GM23338 (cell line): ENCODE measurements around the gene ADIPOR2. TPM values are rescaled to one million over a fixed set of nuclear protein-coding genes. Genes with fewer than 3 reads are reported as not detected.

ENCODE experiments used
- ATAC-seq: fragments of 200-7000 bp; cut with Tn5 transposase; 3 replicates; pipeline ENCODE4 v1.9.1; 2020
- DNase-seq: peaks from one replicate; pipeline ENCODE4 v3.0.0-alpha.2; 2015; ENCODE audit warnings: low spot score
- H2AFZ ChIP-seq: fragments of 200-600 bp; sonication (generic); 2 replicates; pipeline ENCODE4 v1.8.0; 2016; ENCODE audit warnings: antibody characterized with exemption, mild to moderate bottlenecking, moderate library complexity
- H3F3A ChIP-seq: fragments of 200-600 bp; sonication (generic); replicated peaks from 2 replicates; pipeline ENCODE4 v1.8.0; 2017; ENCODE audit warnings: antibody characterized with exemption, mixed run types, low read depth
- H3K27ac ChIP-seq: fragments of 200-600 bp; sonication (generic); 2 replicates; pipeline ENCODE4 v1.6.1; 2016; ENCODE audit warnings: low read depth
- H3K27me3 ChIP-seq: fragments of 200-600 bp; sonication (generic); 2 replicates; pipeline ENCODE4 v1.8.0; 2016; ENCODE audit warnings: mild to moderate bottlenecking, mixed run types, moderate library complexity; ENCODE audit not compliant: insufficient read depth
- H3K36me3 ChIP-seq: fragments of 200-600 bp; sonication (generic); 2 replicates; pipeline ENCODE4 v1.8.0; 2016; ENCODE audit warnings: mild to moderate bottlenecking; ENCODE audit not compliant: insufficient read depth
- H3K4me1 ChIP-seq: fragments of 200-600 bp; sonication (generic); 2 replicates; pipeline ENCODE4 v1.8.0; 2016; ENCODE audit warnings: mild to moderate bottlenecking, moderate library complexity; ENCODE audit not compliant: insufficient read depth
- H3K4me2 ChIP-seq: fragments of 200-600 bp; sonication (generic); 2 replicates; pipeline ENCODE4 v1.7.1; 2017; ENCODE audit warnings: mixed run types
- H3K4me3 ChIP-seq: fragments of 200-600 bp; sonication (generic); 2 replicates; pipeline ENCODE4 v1.6.1; 2016; ENCODE audit warnings: mixed run types
- H3K79me2 ChIP-seq: fragments of 200-600 bp; sonication (generic); replicated peaks from 2 replicates; pipeline ENCODE4 v1.8.0; 2017; ENCODE audit warnings: mild to moderate bottlenecking; ENCODE audit not compliant: insufficient read depth
- H3K9me2 ChIP-seq: fragments of 200-600 bp; sonication (generic); 2 replicates; pipeline ENCODE4 v1.8.0; 2017; ENCODE audit not compliant: insufficient read depth
- H4K20me1 ChIP-seq: fragments of 200-600 bp; sonication (generic); replicated peaks from 2 replicates; pipeline ENCODE4 v1.8.0; 2017; ENCODE audit warnings: mild to moderate bottlenecking; ENCODE audit not compliant: insufficient read depth
- H3K27ac Mint-ChIP-seq: 2 replicates; pipeline ENCODE4 v1.8.0; 2020; ENCODE audit warnings: inconsistent platforms, mild to moderate bottlenecking, moderate library complexity, mixed read lengths
- H3K27me3 Mint-ChIP-seq: 3 replicates; pipeline ENCODE4 v1.8.0; 2022; ENCODE audit warnings: low read depth, mild to moderate bottlenecking, moderate library complexity, mixed read lengths, inconsistent platforms; ENCODE audit not compliant: insufficient read depth, poor library complexity
- H3K36me3 Mint-ChIP-seq: 3 replicates; pipeline ENCODE4 v1.8.0; 2021; ENCODE audit warnings: low read depth, mild to moderate bottlenecking, inconsistent platforms, moderate library complexity, mixed read lengths
- H3K4me1 Mint-ChIP-seq: 3 replicates; pipeline ENCODE4 v1.8.0; 2020; ENCODE audit warnings: mild to moderate bottlenecking, inconsistent platforms, mixed read lengths
- H3K4me3 Mint-ChIP-seq: 3 replicates; pipeline ENCODE4 v1.8.0; 2021; ENCODE audit warnings: moderate library complexity, mild to moderate bottlenecking, inconsistent platforms, mixed read lengths
- H3K9me3 Mint-ChIP-seq: 3 replicates; pipeline ENCODE4 v1.8.0; 2020; ENCODE audit warnings: moderate library complexity, mild to moderate bottlenecking, inconsistent platforms, mixed read lengths
- CREB1 ChIP-seq: fragments of 250-450 bp; sonication (Bioruptor Pico); IDR thresholded peaks from 2 replicates; pipeline ENCODE4 v1.5.0; 2020; ENCODE audit warnings: low read depth, mild to moderate bottlenecking, moderate library complexity
- CTCF ChIP-seq, 2 experiments: fragments of 200-600 bp in 1 of 2; sonication (generic) in 1 of 2; conservative IDR thresholded peaks; 2 replicates each; pipeline versions ENCODE4 v1.5.1 to v1.6.1; 2016 to 2017; ENCODE audit warnings: antibody characterized with exemption in 2 of 2, low read depth in 2 of 2, mild to moderate bottlenecking in 2 of 2, moderate library complexity in 1 of 2
- ETS1 ChIP-seq: IDR thresholded peaks from 2 replicates; pipeline ENCODE4 v1.6.1; 2016; ENCODE audit warnings: antibody characterized with exemption
- EZH2 ChIP-seq: fragments of 200-600 bp; sonication (generic); IDR thresholded peaks from one replicate; pipeline ENCODE4 v1.8.0; 2017; ENCODE audit warnings: antibody characterized with exemption, mild to moderate bottlenecking, low read depth; ENCODE audit not compliant: unreplicated experiment
- EZH2phosphoT487 ChIP-seq: fragments of 200-600 bp; sonication (generic); IDR thresholded peaks from one replicate; pipeline ENCODE4 v1.8.1; 2018; ENCODE audit warnings: antibody characterized with exemption; ENCODE audit not compliant: unreplicated experiment
- JUNB ChIP-seq: IDR thresholded peaks from one replicate; pipeline ENCODE4 v1.6.1; 2016; ENCODE audit warnings: antibody characterized with exemption; ENCODE audit not compliant: unreplicated experiment
- NANOG ChIP-seq: IDR thresholded peaks from 2 replicates; pipeline ENCODE4 v1.6.1; 2016; ENCODE audit warnings: antibody characterized with exemption, borderline replicate concordance
- POLR2AphosphoS5 ChIP-seq: IDR thresholded peaks from 2 replicates; pipeline ENCODE4 v1.6.1; 2016; ENCODE audit warnings: antibody characterized with exemption, low read depth
- STAT1 ChIP-seq: IDR thresholded peaks from one replicate; pipeline ENCODE4 v1.6.1; 2016; ENCODE audit warnings: antibody characterized with exemption; ENCODE audit not compliant: unreplicated experiment
- ZNF114 ChIP-seq: fragments of 250-450 bp; sonication (Bioruptor Pico); IDR thresholded peaks from 2 replicates; pipeline ENCODE4 v1.5.0; 2020; ENCODE audit warnings: mild to moderate bottlenecking, moderate library complexity
- ZNF331 ChIP-seq: fragments of 250-450 bp; sonication (Bioruptor Pico); IDR thresholded peaks from 2 replicates; pipeline ENCODE4 v1.5.0; 2020; ENCODE audit warnings: low read depth, mild to moderate bottlenecking, moderate library complexity
- polyA plus RNA-seq: library from polyadenylated mRNA; unstranded; fragments of >200 nt; fragmentation: Nextera tagmentation; extraction: Ambion mirVana; gene quantifications from 2 replicates; pipeline ENCODE4 v1.2.1, GENCODE V29; 2016
- total RNA-seq: library from RNA; depleted of rRNA; stranded (reverse); fragments of >200 nt; shearing (Covaris generic); gene quantifications from 2 replicates; pipeline ENCODE4 v1.2.3, GENCODE V29; 2014
- TF ChIP-seq, protein P1 (sequence below): IDR thresholded peaks from one replicate; pipeline ENCODE4 v1.6.1; 2018; ENCODE audit warnings: antibody characterized with exemption; ENCODE audit not compliant: unreplicated experiment
- TF ChIP-seq, protein P2 (sequence below): fragments of 250-450 bp; sonication (Bioruptor Pico); IDR thresholded peaks from 2 replicates; pipeline ENCODE4 v1.5.0; 2020; ENCODE audit warnings: mild to moderate bottlenecking, moderate library complexity

Gene ADIPOR2
- total and polyA plus RNA-seq, 2 experiments from 2014 or later, result 11.7 to 36.2 TPM

- Mint-ChIP-seq H3K27me3 (peaks cover 36% of the 10 kb centered on the region), H3K36me3 (no peaks in the 10 kb centered on the region), H3K4me1 (peaks cover 15% of the 10 kb centered on the region), H3K9me3 (no peaks in the 10 kb centered on the region), H3K27ac (no peak overlapping the region), H3K4me3 (no peak overlapping the region)
- no peaks in the 10 kb centered on the region for H3K36me3 ChIP-seq
- no peaks in the 10 kb centered on the region for H3K9me2 ChIP-seq
- H4K20me1 ChIP-seq, result no peaks in the 10 kb centered on the region
- H3K79me2 ChIP-seq, result no peaks in the 10 kb centered on the region
- H3K4me1 ChIP-seq, result 0 out of 2 replicates have a peak, but pooled peaks cover 1% of the 10 kb centered on the region
- ATAC-seq, result no peak
- DNase-seq, result no peak
- no peaks in the 10 kb centered on the region for H3F3A ChIP-seq
- H3K27ac ChIP-seq, result no peak overlapping the region
- no peak overlapping the region for H3K4me3 ChIP-seq
- H3K27me3 ChIP-seq, result peaks cover 8% of the 10 kb centered on the region; the same call in 1 of the 2 replicates
- H2AFZ ChIP-seq, result no peak overlapping the region
- TF ChIP-seq EZH2phosphoT487 (no peak), JUNB (no peak), ZNF114 (CRISPR knock-in tag) (no peak), EZH2 (no peak), NANOG (no peak), STAT1 (no peak), POLR2AphosphoS5 (no peak), ETS1 (no peak), CREB1 (CRISPR knock-in tag) (no peak), ZNF331 (CRISPR knock-in tag) (no peak), CTCF (conservative IDR thresholded peaks at IDR 0.05; ENCODE audit: low read depth in 2 of 2) (no peak)
- TF ChIP-seq, protein P1, sequence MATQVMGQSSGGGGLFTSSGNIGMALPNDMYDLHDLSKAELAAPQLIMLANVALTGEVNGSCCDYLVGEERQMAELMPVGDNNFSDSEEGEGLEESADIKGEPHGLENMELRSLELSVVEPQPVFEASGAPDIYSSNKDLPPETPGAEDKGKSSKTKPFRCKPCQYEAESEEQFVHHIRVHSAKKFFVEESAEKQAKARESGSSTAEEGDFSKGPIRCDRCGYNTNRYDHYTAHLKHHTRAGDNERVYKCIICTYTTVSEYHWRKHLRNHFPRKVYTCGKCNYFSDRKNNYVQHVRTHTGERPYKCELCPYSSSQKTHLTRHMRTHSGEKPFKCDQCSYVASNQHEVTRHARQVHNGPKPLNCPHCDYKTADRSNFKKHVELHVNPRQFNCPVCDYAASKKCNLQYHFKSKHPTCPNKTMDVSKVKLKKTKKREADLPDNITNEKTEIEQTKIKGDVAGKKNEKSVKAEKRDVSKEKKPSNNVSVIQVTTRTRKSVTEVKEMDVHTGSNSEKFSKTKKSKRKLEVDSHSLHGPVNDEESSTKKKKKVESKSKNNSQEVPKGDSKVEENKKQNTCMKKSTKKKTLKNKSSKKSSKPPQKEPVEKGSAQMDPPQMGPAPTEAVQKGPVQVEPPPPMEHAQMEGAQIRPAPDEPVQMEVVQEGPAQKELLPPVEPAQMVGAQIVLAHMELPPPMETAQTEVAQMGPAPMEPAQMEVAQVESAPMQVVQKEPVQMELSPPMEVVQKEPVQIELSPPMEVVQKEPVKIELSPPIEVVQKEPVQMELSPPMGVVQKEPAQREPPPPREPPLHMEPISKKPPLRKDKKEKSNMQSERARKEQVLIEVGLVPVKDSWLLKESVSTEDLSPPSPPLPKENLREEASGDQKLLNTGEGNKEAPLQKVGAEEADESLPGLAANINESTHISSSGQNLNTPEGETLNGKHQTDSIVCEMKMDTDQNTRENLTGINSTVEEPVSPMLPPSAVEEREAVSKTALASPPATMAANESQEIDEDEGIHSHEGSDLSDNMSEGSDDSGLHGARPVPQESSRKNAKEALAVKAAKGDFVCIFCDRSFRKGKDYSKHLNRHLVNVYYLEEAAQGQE, result no peak
- TF ChIP-seq, protein P2, sequence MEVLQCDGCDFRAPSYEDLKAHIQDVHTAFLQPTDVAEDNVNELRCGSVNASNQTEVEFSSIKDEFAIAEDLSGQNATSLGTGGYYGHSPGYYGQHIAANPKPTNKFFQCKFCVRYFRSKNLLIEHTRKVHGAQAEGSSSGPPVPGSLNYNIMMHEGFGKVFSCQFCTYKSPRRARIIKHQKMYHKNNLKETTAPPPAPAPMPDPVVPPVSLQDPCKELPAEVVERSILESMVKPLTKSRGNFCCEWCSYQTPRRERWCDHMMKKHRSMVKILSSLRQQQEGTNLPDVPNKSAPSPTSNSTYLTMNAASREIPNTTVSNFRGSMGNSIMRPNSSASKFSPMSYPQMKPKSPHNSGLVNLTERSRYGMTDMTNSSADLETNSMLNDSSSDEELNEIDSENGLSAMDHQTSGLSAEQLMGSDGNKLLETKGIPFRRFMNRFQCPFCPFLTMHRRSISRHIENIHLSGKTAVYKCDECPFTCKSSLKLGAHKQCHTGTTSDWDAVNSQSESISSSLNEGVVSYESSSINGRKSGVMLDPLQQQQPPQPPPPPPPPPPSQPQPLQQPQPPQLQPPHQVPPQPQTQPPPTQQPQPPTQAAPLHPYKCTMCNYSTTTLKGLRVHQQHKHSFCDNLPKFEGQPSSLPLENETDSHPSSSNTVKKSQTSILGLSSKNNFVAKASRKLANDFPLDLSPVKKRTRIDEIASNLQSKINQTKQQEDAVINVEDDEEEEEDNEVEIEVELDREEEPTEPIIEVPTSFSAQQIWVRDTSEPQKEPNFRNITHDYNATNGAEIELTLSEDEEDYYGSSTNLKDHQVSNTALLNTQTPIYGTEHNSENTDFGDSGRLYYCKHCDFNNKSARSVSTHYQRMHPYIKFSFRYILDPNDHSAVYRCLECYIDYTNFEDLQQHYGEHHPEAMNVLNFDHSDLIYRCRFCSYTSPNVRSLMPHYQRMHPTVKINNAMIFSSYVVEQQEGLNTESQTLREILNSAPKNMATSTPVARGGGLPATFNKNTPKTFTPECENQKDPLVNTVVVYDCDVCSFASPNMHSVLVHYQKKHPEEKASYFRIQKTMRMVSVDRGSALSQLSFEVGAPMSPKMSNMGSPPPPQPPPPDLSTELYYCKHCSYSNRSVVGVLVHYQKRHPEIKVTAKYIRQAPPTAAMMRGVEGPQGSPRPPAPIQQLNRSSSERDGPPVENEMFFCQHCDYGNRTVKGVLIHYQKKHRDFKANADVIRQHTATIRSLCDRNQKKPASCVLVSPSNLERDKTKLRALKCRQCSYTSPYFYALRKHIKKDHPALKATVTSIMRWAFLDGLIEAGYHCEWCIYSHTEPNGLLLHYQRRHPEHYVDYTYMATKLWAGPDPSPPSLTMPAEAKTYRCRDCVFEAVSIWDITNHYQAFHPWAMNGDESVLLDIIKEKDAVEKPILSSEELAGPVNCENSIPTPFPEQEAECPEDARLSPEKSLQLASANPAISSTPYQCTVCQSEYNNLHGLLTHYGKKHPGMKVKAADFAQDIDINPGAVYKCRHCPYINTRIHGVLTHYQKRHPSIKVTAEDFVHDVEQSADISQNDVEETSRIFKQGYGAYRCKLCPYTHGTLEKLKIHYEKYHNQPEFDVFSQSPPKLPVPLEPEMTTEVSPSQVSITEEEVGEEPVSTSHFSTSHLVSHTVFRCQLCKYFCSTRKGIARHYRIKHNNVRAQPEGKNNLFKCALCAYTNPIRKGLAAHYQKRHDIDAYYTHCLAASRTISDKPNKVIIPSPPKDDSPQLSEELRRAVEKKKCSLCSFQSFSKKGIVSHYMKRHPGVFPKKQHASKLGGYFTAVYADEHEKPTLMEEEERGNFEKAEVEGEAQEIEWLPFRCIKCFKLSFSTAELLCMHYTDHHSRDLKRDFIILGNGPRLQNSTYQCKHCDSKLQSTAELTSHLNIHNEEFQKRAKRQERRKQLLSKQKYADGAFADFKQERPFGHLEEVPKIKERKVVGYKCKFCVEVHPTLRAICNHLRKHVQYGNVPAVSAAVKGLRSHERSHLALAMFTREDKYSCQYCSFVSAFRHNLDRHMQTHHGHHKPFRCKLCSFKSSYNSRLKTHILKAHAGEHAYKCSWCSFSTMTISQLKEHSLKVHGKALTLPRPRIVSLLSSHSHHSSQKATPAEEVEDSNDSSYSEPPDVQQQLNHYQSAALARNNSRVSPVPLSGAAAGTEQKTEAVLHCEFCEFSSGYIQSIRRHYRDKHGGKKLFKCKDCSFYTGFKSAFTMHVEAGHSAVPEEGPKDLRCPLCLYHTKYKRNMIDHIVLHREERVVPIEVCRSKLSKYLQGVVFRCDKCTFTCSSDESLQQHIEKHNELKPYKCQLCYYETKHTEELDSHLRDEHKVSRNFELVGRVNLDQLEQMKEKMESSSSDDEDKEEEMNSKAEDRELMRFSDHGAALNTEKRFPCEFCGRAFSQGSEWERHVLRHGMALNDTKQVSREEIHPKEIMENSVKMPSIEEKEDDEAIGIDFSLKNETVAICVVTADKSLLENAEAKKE (CRISPR knock-in tag), result no peak
- no peak overlapping the region for H3K4me2 ChIP-seq
These were observed 134.7 kb downstream of the ADIPOR2 start for GRCh38 chr12:1825382-1826102.
